Activated CD4-positive, alpha-beta T cell treated with anti-CD3 and anti-CD28 coated beads, Interleukin-2, amount 10 ng/mL, durations not matched to agents 7 days and 5 days (primary cell): ENCODE measurements around the gene WIF1. TPM values are rescaled to one million over a fixed set of nuclear protein-coding genes. Genes with fewer than 3 reads are reported as not detected.

Experiments used
- CTCF ChIA-PET: fragments of 350-600 bp; sonication (Branson Sonifier 250); formaldehyde crosslinking; loops from one replicate; lab custom pipeline; 2021; ENCODE audit warnings: antibody characterized with exemption; lab: Charles Lee
- POLR2A ChIA-PET: fragments of 350-600 bp; sonication (Branson Sonifier 250); formaldehyde crosslinking; loops from one replicate; lab custom pipeline; 2021; ENCODE audit warnings: antibody characterized with exemption; lab: Charles Lee
- DNase-seq: peaks from one replicate; pipeline ENCODE4 v3.0.0-alpha.2; 2020
- H3K27ac Mint-ChIP-seq: one replicate; pipeline ENCODE4 v1.8.0; 2021; ENCODE audit warnings: mild to moderate bottlenecking, moderate library complexity, mixed read lengths
- H3K27me3 Mint-ChIP-seq: one replicate; pipeline ENCODE4 v1.8.0; 2021; ENCODE audit warnings: mixed read lengths
- H3K36me3 Mint-ChIP-seq: one replicate; pipeline ENCODE4 v1.8.0; 2021; ENCODE audit warnings: low read depth, mixed read lengths
- H3K4me1 Mint-ChIP-seq: one replicate; pipeline ENCODE4 v1.8.0; 2021; ENCODE audit warnings: mixed read lengths
- H3K4me3 Mint-ChIP-seq: one replicate; pipeline ENCODE4 v1.8.0; 2021; ENCODE audit warnings: mild to moderate bottlenecking, moderate library complexity, mixed read lengths
- H3K9me3 Mint-ChIP-seq: one replicate; pipeline ENCODE4 v1.8.0; 2021; ENCODE audit warnings: mixed read lengths
- total RNA-seq, 2 experiments: library from RNA; stranded (reverse); gene quantifications; one replicate each; pipeline ENCODE4 v1.2.3, GENCODE V29; 2021

Gene WIF1
- total RNA-seq, 2 experiments from 2014 or later, result not detected

- no peaks in the 10 kb centered on the region for H3K9me3 Mint-ChIP-seq
- peaks cover 6% of the 10 kb centered on the region for H3K27me3 Mint-ChIP-seq
- H3K27ac Mint-ChIP-seq, result no peak overlapping the region
- DNase-seq, result no peak
- no peaks in the 10 kb centered on the region for H3K4me1 Mint-ChIP-seq
- no peaks in the 10 kb centered on the region for H3K36me3 Mint-ChIP-seq
- ChIA-PET CTCF (interaction anchor here (0.7 kb wide), 1 partner anchor 10 kb away, joined by 3 read pairs; no protein-coding TSS in a partner anchor), POLR2A (no interaction called here)
- no peak overlapping the region for H3K4me3 Mint-ChIP-seq
Observed at GRCh38 chr12:65014504-65015271, 106.4 kb downstream of the WIF1 start.

- ChIA-PET POLR2A (no interaction called here), CTCF (no interaction called here)
- no peaks in the 10 kb centered on the region for H3K36me3 Mint-ChIP-seq
- no peak for DNase-seq
- H3K27me3 Mint-ChIP-seq, result peaks cover 5% of the 10 kb centered on the region
- no peak overlapping the region for H3K4me3 Mint-ChIP-seq
- no peaks in the 10 kb centered on the region for H3K9me3 Mint-ChIP-seq
- no peak overlapping the region for H3K27ac Mint-ChIP-seq
- no peaks in the 10 kb centered on the region for H3K4me1 Mint-ChIP-seq
Observed at GRCh38 chr12:65010437-65010836, 110.7 kb downstream of the WIF1 start.

DNA sequence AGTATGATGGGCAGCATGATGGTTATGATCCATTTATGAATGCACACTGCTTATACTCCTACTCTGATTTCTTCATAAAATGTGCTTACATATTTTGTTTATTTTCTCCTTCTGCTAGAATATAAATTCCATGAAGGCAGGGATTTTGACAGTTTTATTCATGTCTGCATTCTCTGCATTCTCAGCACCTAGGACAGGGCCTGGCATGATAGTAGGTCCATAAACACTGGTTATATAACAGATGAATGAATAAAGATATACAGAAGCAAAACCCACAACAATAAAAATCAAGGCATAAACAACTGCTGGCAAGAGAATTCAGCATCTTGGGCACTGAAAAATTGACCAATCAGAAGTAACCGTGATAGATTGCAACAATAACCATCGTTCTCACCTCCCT, 115.4 kb downstream of the WIF1 start:
- H3K4me3 Mint-ChIP-seq, result no peak overlapping the region
- no peaks in the 10 kb centered on the region for H3K9me3 Mint-ChIP-seq
- H3K4me1 Mint-ChIP-seq, result no peaks in the 10 kb centered on the region
- peaks cover 5% of the 10 kb centered on the region for H3K27me3 Mint-ChIP-seq
- DNase-seq, result no peak
- POLR2A ChIA-PET, result no interaction called here
- H3K27ac Mint-ChIP-seq, result no peak overlapping the region
- CTCF ChIA-PET, result no interaction called here
- H3K36me3 Mint-ChIP-seq, result no peaks in the 10 kb centered on the region

GRCh38 chr12:65004270-65004669, 116.8 kb downstream of the WIF1 start:
- ChIA-PET POLR2A (no interaction called here), CTCF (interaction anchor here (0.5 kb wide), 1 partner anchor 11 kb away, joined by 3 read pairs; no protein-coding TSS in a partner anchor)
- Mint-ChIP-seq H3K27ac (no peak overlapping the region), H3K36me3 (no peaks in the 10 kb centered on the region), H3K27me3 (peaks cover 5% of the 10 kb centered on the region), H3K4me3 (no peak overlapping the region), H3K9me3 (no peaks in the 10 kb centered on the region), H3K4me1 (no peaks in the 10 kb centered on the region)
- DNase-seq, result no peak

Other genes starting within 250 kb of the WIF1 start
- gene LEMD3, start 48.3 kb upstream of the WIF1 start, total RNA-seq, result 10 to 100 TPM; 28.5 to 30.9 TPM
- not detected for gene MSRB3, start 157.4 kb upstream of the WIF1 start, total RNA-seq